Erythroblast (primary cell): Measurements from ENCODE around the gene ADAT1.

Source experiments
- GATA1 ChIP-seq: IDR thresholded peaks from 2 replicates; pipeline ENCODE4 v1.6.1; 2011; ENCODE audit warnings: low read depth, mild to moderate bottlenecking, control low read depth, low read length, moderate library complexity
- POLR2A ChIP-seq: IDR thresholded peaks from 2 replicates; pipeline ENCODE4 v1.6.1; 2011; ENCODE audit warnings: mild to moderate bottlenecking, low read length

DNA sequence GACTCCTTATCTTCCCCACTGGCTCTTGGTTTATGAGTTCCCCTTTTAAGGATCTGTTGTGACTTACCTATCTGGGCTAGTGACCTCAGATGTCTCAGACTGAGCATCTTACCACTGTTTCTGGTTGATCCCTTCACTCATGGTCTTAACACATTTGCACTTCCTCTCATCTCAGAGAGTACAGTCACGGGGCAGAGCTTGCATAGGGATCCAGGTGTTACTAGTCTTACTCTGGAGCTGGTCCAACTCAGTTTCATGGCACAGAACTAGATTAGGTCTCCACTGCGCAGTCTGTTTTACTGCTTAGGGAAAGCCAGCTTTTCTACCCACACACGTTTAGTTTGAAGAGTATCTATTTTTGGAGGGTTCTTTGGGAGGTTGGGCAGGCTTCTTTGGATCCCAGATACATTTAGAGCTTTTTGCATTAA, 46.7 kb downstream of the ADAT1 start:
- TF ChIP-seq POLR2A: no peak
- no peak for TF ChIP-seq GATA1
